SK-N-SH treated with all-trans-retinoic acid at 6 μM for 48 hours (cell line): ENCODE data around the gene PIAS1.

Experiments used
- ATAC-seq: fragments of 200-7000 bp; cut with Tn5 transposase; 3 replicates; pipeline ENCODE4 v1.9.1; 2020; ENCODE audit warnings: mild to moderate bottlenecking, moderate library complexity
- BACH2 ChIP-seq: fragments of 250-450 bp; sonication (Bioruptor Pico); IDR thresholded peaks from 2 replicates; pipeline ENCODE4 v1.9.0; 2021; ENCODE audit warnings: mild to moderate bottlenecking, borderline replicate concordance
- CSDC2 ChIP-seq: fragments of 250-450 bp; sonication (Bioruptor Pico); IDR thresholded peaks from 2 replicates; pipeline ENCODE4 v1.5.0; 2020; ENCODE audit warnings: mild to moderate bottlenecking, moderate library complexity
- ESRRG ChIP-seq: fragments of 250-450 bp; sonication (Bioruptor Pico); IDR thresholded peaks from 2 replicates; pipeline ENCODE4 v1.6.1; 2021; ENCODE audit warnings: mild to moderate bottlenecking
- ISL1 ChIP-seq: fragments of 250-450 bp; sonication (Bioruptor Pico); IDR thresholded peaks from 2 replicates; pipeline ENCODE4 v2.1.2; 2022; ENCODE audit warnings: mild to moderate bottlenecking, moderate library complexity
- POU6F1 ChIP-seq: fragments of 250-450 bp; sonication (Bioruptor Pico); IDR thresholded peaks from 2 replicates; pipeline ENCODE4 v1.8.0; 2021; ENCODE audit warnings: low read depth, mild to moderate bottlenecking, moderate library complexity, borderline replicate concordance
- PPARA ChIP-seq: fragments of 250-450 bp; sonication (Bioruptor Pico); IDR thresholded peaks from 2 replicates; pipeline ENCODE4 v1.5.0; 2020; ENCODE audit warnings: mild to moderate bottlenecking, borderline replicate concordance
- RARB ChIP-seq: fragments of 250-450 bp; sonication (Bioruptor Pico); IDR thresholded peaks from 2 replicates; pipeline ENCODE4 v1.8.0; 2021; ENCODE audit warnings: mild to moderate bottlenecking, moderate library complexity
- SNAI2 ChIP-seq: fragments of 250-450 bp; sonication (Bioruptor Pico); IDR thresholded peaks from 2 replicates; pipeline ENCODE4 v1.5.0; 2020; ENCODE audit warnings: mild to moderate bottlenecking, moderate library complexity
- TCF4 ChIP-seq: fragments of 250-450 bp; sonication (Bioruptor Pico); IDR thresholded peaks from 2 replicates; pipeline ENCODE4 v1.8.0; 2021; ENCODE audit warnings: mild to moderate bottlenecking, moderate library complexity, borderline replicate concordance
- TOX ChIP-seq: fragments of 250-450 bp; sonication (Bioruptor Pico); IDR thresholded peaks from 2 replicates; pipeline ENCODE4 v1.8.0; 2021; ENCODE audit warnings: mild to moderate bottlenecking, moderate library complexity, borderline replicate concordance
- ZFP3 ChIP-seq: fragments of 250-450 bp; sonication (Bioruptor Pico); IDR thresholded peaks from 2 replicates; pipeline ENCODE4 v1.5.0; 2020; ENCODE audit warnings: mild to moderate bottlenecking, moderate library complexity
- ZFP30 ChIP-seq: fragments of 450-650 bp; formaldehyde crosslinking; IDR thresholded peaks from 2 replicates; pipeline ENCODE4 v1.5.0; 2022; ENCODE audit warnings: mild to moderate bottlenecking, moderate library complexity
- ZNF565 ChIP-seq: fragments of 450-650 bp; formaldehyde crosslinking; conservative IDR thresholded peaks from 2 replicates; pipeline ENCODE4 v1.5.0; 2020; ENCODE audit warnings: low read depth, mild to moderate bottlenecking, moderate library complexity
- ZNF70 ChIP-seq: fragments of 450-650 bp; formaldehyde crosslinking; IDR thresholded peaks from 2 replicates; pipeline ENCODE4 v1.5.0; 2020; ENCODE audit warnings: mild to moderate bottlenecking, moderate library complexity
- ZNF8 ChIP-seq: fragments of 450-650 bp; formaldehyde crosslinking; IDR thresholded peaks from 2 replicates; pipeline ENCODE4 v1.5.0; 2020; ENCODE audit warnings: mild to moderate bottlenecking, moderate library complexity
- TF ChIP-seq, protein P1 (sequence below): fragments of 250-450 bp; sonication (Bioruptor Pico); IDR thresholded peaks from 2 replicates; pipeline ENCODE4 v1.5.0; 2020; ENCODE audit warnings: mild to moderate bottlenecking, moderate library complexity
- TF ChIP-seq, protein P2 (sequence below): fragments of 250-450 bp; sonication (Bioruptor Pico); IDR thresholded peaks from 2 replicates; pipeline ENCODE4 v1.5.1; 2021; ENCODE audit warnings: mild to moderate bottlenecking, moderate library complexity

The PIAS1 gene

GRCh38 chr15:68235022-68235421, 180.9 kb downstream of the PIAS1 start:
- no peak for ATAC-seq
- no peak for TF ChIP-seq BACH2 (CRISPR knock-in tag)
- TF ChIP-seq, protein P1, sequence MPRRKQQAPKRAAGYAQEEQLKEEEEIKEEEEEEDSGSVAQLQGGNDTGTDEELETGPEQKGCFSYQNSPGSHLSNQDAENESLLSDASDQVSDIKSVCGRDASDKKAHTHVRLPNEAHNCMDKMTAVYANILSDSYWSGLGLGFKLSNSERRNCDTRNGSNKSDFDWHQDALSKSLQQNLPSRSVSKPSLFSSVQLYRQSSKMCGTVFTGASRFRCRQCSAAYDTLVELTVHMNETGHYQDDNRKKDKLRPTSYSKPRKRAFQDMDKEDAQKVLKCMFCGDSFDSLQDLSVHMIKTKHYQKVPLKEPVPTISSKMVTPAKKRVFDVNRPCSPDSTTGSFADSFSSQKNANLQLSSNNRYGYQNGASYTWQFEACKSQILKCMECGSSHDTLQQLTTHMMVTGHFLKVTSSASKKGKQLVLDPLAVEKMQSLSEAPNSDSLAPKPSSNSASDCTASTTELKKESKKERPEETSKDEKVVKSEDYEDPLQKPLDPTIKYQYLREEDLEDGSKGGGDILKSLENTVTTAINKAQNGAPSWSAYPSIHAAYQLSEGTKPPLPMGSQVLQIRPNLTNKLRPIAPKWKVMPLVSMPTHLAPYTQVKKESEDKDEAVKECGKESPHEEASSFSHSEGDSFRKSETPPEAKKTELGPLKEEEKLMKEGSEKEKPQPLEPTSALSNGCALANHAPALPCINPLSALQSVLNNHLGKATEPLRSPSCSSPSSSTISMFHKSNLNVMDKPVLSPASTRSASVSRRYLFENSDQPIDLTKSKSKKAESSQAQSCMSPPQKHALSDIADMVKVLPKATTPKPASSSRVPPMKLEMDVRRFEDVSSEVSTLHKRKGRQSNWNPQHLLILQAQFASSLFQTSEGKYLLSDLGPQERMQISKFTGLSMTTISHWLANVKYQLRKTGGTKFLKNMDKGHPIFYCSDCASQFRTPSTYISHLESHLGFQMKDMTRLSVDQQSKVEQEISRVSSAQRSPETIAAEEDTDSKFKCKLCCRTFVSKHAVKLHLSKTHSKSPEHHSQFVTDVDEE (CRISPR knock-in tag): no peak
- no peak for TF ChIP-seq PPARA (CRISPR knock-in tag)
- TF ChIP-seq RARB (CRISPR knock-in tag): no peak
- TF ChIP-seq ZFP3: no peak

- TF ChIP-seq ZNF8 (CRISPR knock-in tag): no peak
- TF ChIP-seq, protein P2, sequence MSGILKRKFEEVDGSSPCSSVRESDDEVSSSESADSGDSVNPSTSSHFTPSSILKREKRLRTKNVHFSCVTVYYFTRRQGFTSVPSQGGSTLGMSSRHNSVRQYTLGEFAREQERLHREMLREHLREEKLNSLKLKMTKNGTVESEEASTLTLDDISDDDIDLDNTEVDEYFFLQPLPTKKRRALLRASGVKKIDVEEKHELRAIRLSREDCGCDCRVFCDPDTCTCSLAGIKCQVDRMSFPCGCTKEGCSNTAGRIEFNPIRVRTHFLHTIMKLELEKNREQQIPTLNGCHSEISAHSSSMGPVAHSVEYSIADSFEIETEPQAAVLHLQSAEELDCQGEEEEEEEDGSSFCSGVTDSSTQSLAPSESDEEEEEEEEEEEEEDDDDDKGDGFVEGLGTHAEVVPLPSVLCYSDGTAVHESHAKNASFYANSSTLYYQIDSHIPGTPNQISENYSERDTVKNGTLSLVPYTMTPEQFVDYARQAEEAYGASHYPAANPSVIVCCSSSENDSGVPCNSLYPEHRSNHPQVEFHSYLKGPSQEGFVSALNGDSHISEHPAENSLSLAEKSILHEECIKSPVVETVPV (CRISPR knock-in tag): no peak
- TF ChIP-seq SNAI2 (CRISPR knock-in tag): no peak
- no peak for TF ChIP-seq ESRRG (CRISPR knock-in tag)
- TF ChIP-seq ISL1 (CRISPR knock-in tag): no peak
- no peak for TF ChIP-seq ZFP3
- no peak for TF ChIP-seq POU6F1 (CRISPR knock-in tag)
- no peak for TF ChIP-seq PPARA (CRISPR knock-in tag)
- no peak for TF ChIP-seq CSDC2 (CRISPR knock-in tag)
- TF ChIP-seq ZNF70 (CRISPR knock-in tag): no peak
- no peak for TF ChIP-seq TOX (CRISPR knock-in tag)
- TF ChIP-seq, protein P1 (CRISPR knock-in tag): no peak
- TF ChIP-seq ZFP30: no peak
- ATAC-seq: no peak
These were observed 184.9 kb downstream of the PIAS1 start for GRCh38 chr15:68239025-68239424.

DNA sequence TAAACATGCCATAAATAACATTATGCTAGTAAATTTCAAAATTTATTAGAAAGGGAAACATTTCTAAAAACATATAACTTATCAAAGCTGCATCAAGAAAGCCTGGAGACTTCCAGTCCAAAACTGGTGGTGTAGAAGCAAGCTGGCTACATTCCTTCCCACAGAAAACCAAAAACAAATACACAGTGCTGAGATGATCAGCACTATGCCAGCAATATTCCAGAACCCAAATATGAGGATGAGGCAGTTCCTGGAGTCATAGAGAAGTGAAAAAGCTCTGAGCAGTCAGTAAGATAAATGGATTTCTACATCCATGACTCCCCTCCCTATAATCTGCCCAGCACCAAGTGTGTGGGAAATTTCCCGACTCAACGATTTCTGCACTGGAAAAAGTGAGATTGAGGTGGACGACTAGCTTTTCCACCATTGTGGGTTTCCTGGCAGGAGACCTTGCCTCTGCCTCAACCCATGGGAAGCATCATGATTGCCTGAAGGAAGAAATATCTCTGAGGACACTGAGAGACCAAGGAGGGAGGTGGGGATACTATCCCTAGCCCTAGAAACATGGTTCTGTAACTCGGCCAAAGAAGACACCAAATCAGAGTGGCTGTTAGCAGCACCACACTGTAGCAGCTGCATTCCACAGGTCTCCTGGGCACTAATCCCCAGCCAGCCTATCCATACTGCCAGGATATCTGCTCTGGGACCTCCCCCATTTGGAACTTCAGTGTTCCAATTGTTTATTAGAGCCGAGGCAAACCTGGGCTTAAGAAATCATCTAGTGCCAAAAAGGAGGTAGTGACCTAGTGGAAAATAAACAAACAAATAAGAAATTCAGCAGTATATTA, 187.2 kb downstream of the PIAS1 start:
- ATAC-seq: no peak
- TF ChIP-seq TCF4 (no peak), ZNF70 (CRISPR knock-in tag) (no peak), ZNF565 (CRISPR knock-in tag) (no peak)
